Coronary artery (tissue), 2 donors: ENCODE results near the gene STK39.

ENCODE experiments used
- DNase-seq: peaks from one replicate; pipeline ENCODE4 v3.0.0-alpha.2; 2017; ENCODE audit warnings: low spot score
- H3K27ac ChIP-seq, 2 donors: fragments of 200-600 bp; sonication (generic); one replicate each; pipeline ENCODE4 v1.5.1; 2016 to 2019
- H3K4me3 ChIP-seq: fragments of 200-600 bp; sonication (generic); 2 replicates; pipeline ENCODE4 v1.5.1; 2016; ENCODE audit warnings: mild to moderate bottlenecking, moderate library complexity
- TF ChIP-seq, protein P1 (sequence below): fragments of 200-600 bp; sonication (generic); IDR thresholded peaks from one replicate; pipeline ENCODE4 v1.5.1; 2019; ENCODE audit warnings: antibody characterized with exemption

STK39 gene

DNA sequence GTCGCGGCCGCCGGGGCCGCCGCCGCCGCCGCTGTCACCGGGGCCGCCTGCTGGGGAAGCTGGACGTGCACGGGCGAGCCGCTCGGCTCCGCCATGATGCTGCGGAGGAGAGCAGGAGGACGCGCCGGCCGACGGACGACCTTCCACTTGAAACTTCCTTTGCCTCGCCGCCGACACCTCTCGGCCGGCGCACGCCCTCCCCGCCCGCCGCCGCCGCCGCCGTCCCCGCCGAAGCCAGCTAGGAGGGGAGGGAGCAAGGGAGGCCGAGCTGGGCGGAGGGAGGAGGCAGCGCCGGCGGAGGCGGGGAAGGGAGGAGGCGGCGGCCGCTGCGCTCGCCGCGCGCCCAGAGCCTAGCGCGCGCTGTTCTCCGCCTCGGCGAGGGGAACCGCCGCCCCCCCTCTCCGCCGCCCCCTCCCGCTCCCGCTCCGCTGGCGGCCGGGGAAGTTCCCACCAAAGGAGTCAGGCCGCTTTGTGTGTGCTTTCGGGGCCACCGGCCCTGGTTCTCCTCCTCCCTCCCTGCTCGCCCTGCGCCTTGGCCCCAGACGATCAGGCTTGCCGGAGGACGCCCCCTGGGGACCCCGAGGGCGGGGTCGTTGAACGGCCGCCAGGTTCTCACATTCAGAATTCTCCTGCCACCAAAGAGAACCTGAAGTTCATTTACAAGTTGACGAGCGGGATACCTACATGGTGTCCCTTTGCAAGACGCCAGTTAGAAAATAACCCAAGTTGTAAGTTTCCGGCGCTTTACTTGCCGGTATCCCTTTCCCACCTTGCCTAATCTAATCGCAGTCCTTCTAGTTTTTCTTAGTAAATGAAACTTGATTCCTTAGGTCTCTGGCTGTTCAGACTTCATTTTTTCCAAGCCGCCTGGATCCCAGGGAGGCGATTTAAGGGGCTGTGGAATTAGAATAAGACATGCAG, at the start of gene STK39:
Gene STK39, minus strand, starts transcription at position 255 of the 921 bp plus-strand sequence. Its CDS starts 160 bp downstream, at position 95.
- peak within 1 kb of the TSS; percentile 61 to 90 for H3K27ac ChIP-seq
- H3K4me3 ChIP-seq = peak within 1 kb of the TSS; percentile 84
- TF ChIP-seq, protein P1, sequence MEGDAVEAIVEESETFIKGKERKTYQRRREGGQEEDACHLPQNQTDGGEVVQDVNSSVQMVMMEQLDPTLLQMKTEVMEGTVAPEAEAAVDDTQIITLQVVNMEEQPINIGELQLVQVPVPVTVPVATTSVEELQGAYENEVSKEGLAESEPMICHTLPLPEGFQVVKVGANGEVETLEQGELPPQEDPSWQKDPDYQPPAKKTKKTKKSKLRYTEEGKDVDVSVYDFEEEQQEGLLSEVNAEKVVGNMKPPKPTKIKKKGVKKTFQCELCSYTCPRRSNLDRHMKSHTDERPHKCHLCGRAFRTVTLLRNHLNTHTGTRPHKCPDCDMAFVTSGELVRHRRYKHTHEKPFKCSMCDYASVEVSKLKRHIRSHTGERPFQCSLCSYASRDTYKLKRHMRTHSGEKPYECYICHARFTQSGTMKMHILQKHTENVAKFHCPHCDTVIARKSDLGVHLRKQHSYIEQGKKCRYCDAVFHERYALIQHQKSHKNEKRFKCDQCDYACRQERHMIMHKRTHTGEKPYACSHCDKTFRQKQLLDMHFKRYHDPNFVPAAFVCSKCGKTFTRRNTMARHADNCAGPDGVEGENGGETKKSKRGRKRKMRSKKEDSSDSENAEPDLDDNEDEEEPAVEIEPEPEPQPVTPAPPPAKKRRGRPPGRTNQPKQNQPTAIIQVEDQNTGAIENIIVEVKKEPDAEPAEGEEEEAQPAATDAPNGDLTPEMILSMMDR = no peak
- peak; percentile 75 for DNase-seq

DNA sequence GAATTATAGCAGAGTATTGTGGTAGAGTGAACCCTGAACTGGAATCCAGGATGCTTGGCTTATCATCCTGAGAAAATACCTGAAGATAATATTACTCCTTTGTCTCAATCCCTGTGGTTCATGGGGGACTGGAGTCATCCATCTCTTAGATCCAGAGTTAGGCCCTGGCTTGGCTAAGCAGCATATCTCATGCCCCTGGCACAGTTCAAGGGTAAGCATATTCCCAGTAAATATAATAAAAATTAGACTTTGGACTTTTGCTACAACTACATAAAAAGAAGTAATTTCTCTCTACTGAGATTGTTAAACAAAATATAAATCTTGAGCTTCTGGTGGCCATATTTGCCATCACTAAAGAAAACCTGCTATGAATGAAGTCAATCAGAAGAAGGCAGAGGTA, 47.7 kb upstream of the STK39 start:
- Histone ChIP-seq H3K27ac (no peak overlapping the region), H3K4me3 (no peak overlapping the region)
- TF ChIP-seq, protein P1 = no peak
- DNase-seq = no peak

DNA sequence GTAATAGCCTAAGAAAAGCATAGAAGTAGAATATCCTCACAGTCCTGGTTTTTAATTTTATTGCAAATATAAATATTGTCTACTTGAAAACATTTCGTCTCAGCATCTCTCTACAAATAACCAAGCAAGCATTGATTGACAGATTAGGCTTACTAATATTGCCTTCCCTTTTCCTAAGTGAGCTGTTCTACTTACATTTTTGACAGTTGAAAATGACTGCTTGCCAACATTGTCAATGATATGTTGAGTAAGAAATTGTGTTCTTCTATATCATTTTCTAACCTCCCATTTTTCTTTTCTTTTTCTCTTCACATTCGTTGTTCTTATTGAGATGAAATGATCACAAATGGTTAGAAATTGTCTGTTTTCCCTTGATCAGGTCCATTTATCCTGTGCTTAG, 47.0 kb upstream of the STK39 start:
- Histone ChIP-seq H3K4me3 (no peak overlapping the region), H3K27ac (no peak overlapping the region)
- DNase-seq = no peak
- TF ChIP-seq, protein P1 = no peak

DNA sequence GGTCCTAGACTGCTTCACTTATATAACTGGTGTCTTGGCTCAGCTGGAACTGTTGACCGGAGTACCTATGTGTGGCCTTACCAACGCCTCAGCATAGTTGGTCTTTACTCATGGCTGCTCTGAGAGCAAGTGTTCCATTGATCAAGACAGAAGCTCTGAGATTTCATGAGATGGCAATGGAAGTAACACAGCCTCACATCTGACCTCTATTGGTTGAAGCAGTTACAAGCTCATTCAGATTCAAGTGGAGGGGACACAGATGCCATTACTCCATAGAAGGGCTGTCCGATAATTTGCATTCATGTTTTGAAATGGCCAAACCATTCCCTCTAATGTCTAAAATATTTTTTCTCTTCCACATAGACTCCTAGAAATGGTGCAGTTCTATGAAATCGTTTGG, 46.4 kb upstream of the STK39 start:
- TF ChIP-seq, protein P1 = no peak
- no peak for DNase-seq
- Histone ChIP-seq H3K27ac (no peak overlapping the region), H3K4me3 (no peak overlapping the region)

DNA sequence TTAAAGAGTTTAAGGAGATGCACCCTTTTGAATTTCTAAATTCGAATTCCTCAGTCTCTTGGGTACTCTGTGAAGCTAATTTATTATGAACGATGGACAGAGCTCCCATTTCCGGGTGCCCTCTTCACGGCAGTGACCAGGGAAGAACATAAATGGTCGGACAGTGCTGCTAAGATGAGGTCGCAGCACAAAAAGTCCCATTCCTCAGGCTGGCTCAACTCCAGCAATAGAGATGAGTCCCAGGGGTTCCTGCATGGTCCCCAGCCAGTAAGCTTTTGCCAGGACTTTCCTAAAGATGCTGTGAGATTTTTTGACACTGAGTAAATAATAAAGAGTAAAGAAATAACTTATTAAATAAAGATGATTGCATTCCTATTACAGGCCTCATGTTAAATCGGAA, 43.0 kb upstream of the STK39 start:
- Histone ChIP-seq H3K4me3 (no peak overlapping the region), H3K27ac (no peak overlapping the region)
- TF ChIP-seq, protein P1 = no peak
- no peak for DNase-seq

DNA sequence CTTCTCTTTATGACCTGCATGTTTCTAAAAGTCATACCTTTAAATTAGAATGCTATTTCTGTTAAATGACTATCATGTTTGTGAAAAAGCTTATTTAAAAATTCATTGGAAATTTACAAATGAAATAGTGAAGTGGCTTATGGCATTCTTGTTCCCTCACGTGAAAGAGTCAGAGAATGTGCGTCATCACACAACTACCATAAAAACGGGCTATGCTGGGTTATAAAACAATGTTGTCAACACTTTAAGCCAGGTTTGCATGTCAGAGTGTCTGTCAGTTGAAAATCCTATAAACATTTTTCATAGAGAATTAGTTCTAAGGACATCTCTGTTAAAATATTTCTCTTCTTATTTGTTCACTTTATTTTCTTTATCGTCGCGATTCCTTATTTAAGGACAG, 42.5 kb upstream of the STK39 start:
- DNase-seq = no peak
- Histone ChIP-seq H3K4me3 (no peak overlapping the region), H3K27ac (no peak overlapping the region)
- TF ChIP-seq, protein P1 = no peak

DNA sequence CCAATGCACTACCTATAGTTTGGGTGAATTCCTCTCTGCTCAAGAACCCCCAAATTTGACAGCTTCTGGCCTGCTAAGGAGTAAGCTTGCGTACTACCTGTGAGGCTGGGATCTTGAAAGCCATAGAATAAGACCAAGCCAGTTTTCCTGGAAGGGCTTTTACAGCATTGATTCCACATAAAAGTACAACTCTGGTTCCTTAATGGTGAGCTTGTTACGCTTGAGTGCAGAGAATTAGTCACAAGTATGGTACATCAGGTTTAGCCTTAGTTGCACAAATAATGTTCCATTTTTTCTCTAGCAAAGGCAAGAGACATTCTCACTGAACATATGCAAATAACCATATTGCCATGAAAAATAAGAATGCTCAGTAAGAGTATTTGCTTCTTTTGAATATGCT, 39.1 kb upstream of the STK39 start:
- TF ChIP-seq, protein P1 = no peak
- Histone ChIP-seq H3K4me3 (no peak overlapping the region), H3K27ac (no peak overlapping the region)
- no peak for DNase-seq
